DND-41 (cell line): Measurements from ENCODE around the gene GPR37L1.
A peak's percentile ranks its signal among the peaks of the same experiment; 100 is the strongest.

Experiments used
- ATAC-seq: fragments of 200-7000 bp; cut with Tn5 transposase; 3 replicates; pipeline ENCODE4 v1.9.1; 2021; ENCODE audit warnings: low read depth; ENCODE audit not compliant: insufficient read depth
- DNase-seq: peaks from one replicate; pipeline ENCODE4 v3.0.0-alpha.2; 2020
- H2AFZ ChIP-seq: 2 replicates; pipeline ENCODE4 v1.6.0; 2012; ENCODE audit warnings: low read depth, low read length
- H3K27ac ChIP-seq: 2 replicates; pipeline ENCODE4 v1.5.1; 2012; ENCODE audit warnings: low read length, inconsistent platforms
- H3K27me3 ChIP-seq: fragments of 200-600 bp; sonication (generic); 2 replicates; pipeline ENCODE4 v1.6.0; 2012; ENCODE audit warnings: low read length, mild to moderate bottlenecking, inconsistent platforms; ENCODE audit not compliant: insufficient read depth, poor library complexity
- H3K36me3 ChIP-seq: 2 replicates; pipeline ENCODE4 v1.5.1; 2012; ENCODE audit warnings: low read length, inconsistent platforms; ENCODE audit not compliant: insufficient read depth
- H3K4me1 ChIP-seq: 2 replicates; pipeline ENCODE4 v1.5.1; 2012; ENCODE audit warnings: mild to moderate bottlenecking, low read length; ENCODE audit not compliant: insufficient read depth
- H3K4me2 ChIP-seq: 2 replicates; pipeline ENCODE4 v1.6.0; 2012; ENCODE audit warnings: mild to moderate bottlenecking, moderate library complexity, low read length, inconsistent platforms; ENCODE audit not compliant: insufficient read depth
- H3K4me3 ChIP-seq, 2 experiments: fragments of 200-600 bp in 1 of 2; shearing (Covaris generic) in 1 of 2; 2 replicates each; pipeline ENCODE4 v1.5.1; 2012 to 2016; ENCODE audit warnings: inconsistent platforms in 2 of 2, low read length in 2 of 2, mild to moderate bottlenecking in 2 of 2, low read depth in 1 of 2, moderate library complexity in 1 of 2
- H3K79me2 ChIP-seq: 2 replicates; pipeline ENCODE4 v1.6.0; 2012; ENCODE audit warnings: low read length, inconsistent platforms; ENCODE audit not compliant: insufficient read depth
- H3K9ac ChIP-seq: 2 replicates; pipeline ENCODE4 v1.6.0; 2012; ENCODE audit warnings: low read depth, mild to moderate bottlenecking, inconsistent platforms, low read length, moderate library complexity
- H3K9me3 ChIP-seq: 2 replicates; pipeline ENCODE4 v1.5.1; 2012; ENCODE audit warnings: low read length, moderate library complexity, mild to moderate bottlenecking, inconsistent platforms; ENCODE audit not compliant: insufficient read depth, severe bottlenecking
- H4K20me1 ChIP-seq: 2 replicates; pipeline ENCODE4 v1.6.0; 2012; ENCODE audit warnings: low read length; ENCODE audit not compliant: insufficient read depth
- EZH2 ChIP-seq: IDR thresholded peaks from 3 replicates; pipeline ENCODE4 v1.6.1; 2012; ENCODE audit warnings: borderline replicate concordance, low read depth, mild to moderate bottlenecking, moderate library complexity, low read length, inconsistent platforms; ENCODE audit not compliant: severe bottlenecking
- TF ChIP-seq, protein P1 (sequence below): IDR thresholded peaks from 2 replicates; pipeline ENCODE4 v1.5.1; 2012; ENCODE audit warnings: borderline replicate concordance, low read length, moderate library complexity, mild to moderate bottlenecking; ENCODE audit not compliant: poor library complexity, severe bottlenecking; ENCODE audit errors: extremely low read depth

GPR37L1 gene

DNA sequence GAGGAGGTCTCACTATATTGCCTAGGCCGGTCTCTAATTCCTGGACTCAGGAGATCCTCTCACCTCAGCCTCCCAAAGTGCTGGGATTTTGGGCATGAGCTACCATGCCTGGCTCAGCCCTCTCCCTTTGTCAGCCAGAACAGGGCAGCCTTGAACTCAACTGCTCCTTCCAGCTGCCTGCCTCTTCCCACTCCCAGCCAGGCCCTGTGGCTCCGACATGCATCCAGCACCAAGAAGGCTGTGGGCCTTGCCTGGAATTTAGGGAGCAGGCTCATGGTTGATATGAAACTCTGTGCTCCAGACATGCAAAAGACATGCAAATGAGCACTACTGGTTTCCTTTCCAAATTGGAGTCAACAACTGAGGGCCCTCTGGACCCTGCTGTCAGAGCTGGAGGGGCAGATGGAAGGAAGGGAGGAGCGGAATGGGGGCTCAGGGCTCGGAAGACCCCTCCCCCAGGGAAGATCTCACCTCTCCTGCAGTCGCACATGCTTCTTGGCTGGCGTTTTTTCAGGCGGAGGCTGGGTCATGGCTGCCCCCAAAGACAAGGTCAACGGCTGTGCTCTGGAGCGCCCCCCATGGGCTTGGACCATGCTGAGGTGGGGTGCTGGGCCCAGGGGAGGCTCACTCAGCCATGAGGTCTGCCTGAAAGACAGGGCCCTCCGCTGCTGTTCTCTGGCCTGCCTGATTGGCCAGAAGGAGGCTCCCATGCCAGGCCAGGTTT lies 36.3 kb downstream of the GPR37L1 start:
- Histone ChIP-seq H3K27ac (peak overlapping the region; percentile 98), H4K20me1 (no peaks in the 10 kb centered on the region), H3K4me2 (peak overlapping the region; percentile 68), H3K9ac (peak overlapping the region; percentile 75), H3K27me3 (no peaks in the 10 kb centered on the region), H3K4me1 (peaks cover 65% of the 10 kb centered on the region), H2AFZ (peak overlapping the region; percentile 75), H3K36me3 (peaks cover 42% of the 10 kb centered on the region), H3K4me3 (peak overlapping the region; percentile 11 to 60; a peak in 3 of 4 replicates), H3K79me2 (peaks cover 28% of the 10 kb centered on the region), H3K9me3 (no peaks in the 10 kb centered on the region)
- no peak for TF ChIP-seq EZH2
- TF ChIP-seq, protein P1, sequence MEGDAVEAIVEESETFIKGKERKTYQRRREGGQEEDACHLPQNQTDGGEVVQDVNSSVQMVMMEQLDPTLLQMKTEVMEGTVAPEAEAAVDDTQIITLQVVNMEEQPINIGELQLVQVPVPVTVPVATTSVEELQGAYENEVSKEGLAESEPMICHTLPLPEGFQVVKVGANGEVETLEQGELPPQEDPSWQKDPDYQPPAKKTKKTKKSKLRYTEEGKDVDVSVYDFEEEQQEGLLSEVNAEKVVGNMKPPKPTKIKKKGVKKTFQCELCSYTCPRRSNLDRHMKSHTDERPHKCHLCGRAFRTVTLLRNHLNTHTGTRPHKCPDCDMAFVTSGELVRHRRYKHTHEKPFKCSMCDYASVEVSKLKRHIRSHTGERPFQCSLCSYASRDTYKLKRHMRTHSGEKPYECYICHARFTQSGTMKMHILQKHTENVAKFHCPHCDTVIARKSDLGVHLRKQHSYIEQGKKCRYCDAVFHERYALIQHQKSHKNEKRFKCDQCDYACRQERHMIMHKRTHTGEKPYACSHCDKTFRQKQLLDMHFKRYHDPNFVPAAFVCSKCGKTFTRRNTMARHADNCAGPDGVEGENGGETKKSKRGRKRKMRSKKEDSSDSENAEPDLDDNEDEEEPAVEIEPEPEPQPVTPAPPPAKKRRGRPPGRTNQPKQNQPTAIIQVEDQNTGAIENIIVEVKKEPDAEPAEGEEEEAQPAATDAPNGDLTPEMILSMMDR = peak; percentile 39
- 0 out of 3 replicates have a peak, but pooled peaks have one; percentile 2 for ATAC-seq
- DNase-seq = peak; percentile 62

DNA sequence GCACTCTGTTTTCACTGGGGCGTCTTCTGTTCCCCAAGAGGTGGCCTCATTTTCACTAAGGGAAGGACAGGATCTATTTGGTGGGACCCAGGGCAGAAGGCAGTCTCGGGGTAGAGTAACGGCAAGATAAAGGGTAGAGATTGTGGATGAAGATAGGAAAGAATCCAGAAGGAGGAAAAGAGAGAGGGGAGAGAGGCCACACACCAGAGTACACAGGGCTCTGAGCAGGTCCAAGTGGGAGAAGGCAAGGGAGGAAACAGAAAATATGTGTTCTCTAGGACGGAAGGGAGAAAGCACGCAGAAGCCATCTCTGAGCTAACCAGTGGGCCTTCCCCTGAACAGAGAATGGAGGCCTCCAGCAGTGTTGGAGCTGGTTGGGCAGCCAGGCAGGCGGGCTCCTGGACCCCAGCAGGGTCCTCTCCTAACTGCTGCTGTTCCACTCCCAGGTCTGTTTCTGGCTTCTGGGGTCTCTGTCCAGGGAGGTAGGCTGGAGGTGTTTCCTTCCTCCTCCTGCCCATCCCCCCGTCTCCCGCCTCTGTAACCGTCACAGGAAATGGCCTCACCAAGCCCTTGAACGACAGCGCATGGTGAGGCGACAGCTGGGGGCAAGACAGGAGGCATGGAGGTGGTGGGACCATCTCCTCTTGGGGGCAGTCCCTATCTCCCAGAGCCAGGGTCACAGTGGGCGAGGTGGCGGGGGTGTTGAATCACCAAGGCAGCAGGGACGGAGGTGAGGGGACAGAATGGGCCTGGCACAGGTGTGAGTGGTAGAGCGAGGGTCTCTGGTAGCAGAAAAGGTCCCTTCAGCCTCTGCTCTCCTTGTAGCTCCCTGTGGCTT lies 37.0 kb downstream of the GPR37L1 start:
- peak overlapping the region; percentile 11 to 60; a peak in 3 of 4 replicates for H3K4me3 ChIP-seq
- no peaks in the 10 kb centered on the region for H4K20me1 ChIP-seq
- peak overlapping the region; percentile 75 for H3K9ac ChIP-seq
- no peaks in the 10 kb centered on the region for H3K9me3 ChIP-seq
- peaks cover 28% of the 10 kb centered on the region for H3K79me2 ChIP-seq
- H3K27ac ChIP-seq = peak overlapping the region; percentile 98
- TF ChIP-seq EZH2 = no peak
- TF ChIP-seq, protein P1 = no peak
- DNase-seq (peak; percentile 87), ATAC-seq (peak; percentile 42)
- peak overlapping the region; percentile 75 for H2AFZ ChIP-seq
- H3K27me3 ChIP-seq = no peaks in the 10 kb centered on the region
- H3K4me1 ChIP-seq = peaks cover 73% of the 10 kb centered on the region
- peak overlapping the region; percentile 68 for H3K4me2 ChIP-seq
- H3K36me3 ChIP-seq = peaks cover 34% of the 10 kb centered on the region

DNA sequence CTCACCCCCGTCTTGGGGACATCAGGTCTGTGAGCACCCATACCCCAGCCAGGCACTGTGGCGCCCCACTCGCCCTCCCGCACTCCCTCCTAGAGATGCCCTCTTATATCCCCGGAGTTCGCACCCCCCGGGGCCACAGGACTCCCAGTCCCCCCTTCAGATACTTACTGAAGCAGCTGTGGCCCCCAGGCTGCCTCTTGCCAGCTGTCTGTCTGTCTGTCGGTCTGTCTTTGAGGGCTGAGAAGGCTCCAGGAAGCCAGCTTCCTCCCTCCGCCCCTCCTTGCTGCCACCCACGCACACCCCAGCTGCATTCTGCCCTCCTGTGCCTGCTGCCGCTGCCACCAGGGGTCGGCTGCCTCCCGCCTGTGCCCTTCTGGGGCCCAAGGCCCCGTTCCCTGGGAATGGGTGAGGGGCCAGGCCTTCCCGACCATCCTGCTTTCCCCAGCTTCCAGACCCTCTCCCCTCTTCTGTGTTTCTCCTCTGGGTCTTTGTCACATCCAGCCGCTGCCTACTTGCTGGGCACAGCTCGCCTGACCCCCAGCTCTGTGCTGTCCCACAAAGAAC lies 37.7 kb downstream of the GPR37L1 start, which contains the start of gene PTPN7:
PTPN7 (minus strand) TSS at position 226 of the 564 bp plus-strand sequence. CDS start 1,200 bp downstream, outside the sequence.
- peaks cover 28% of the 10 kb centered on the region for H3K79me2 ChIP-seq
- ATAC-seq (peak; percentile 74), DNase-seq (peak; percentile 95)
- H3K9ac ChIP-seq = peak within 1 kb of the TSS; percentile 75
- H3K27me3 ChIP-seq = no peaks in the 10 kb centered on the region
- H3K4me1 ChIP-seq = peaks cover 80% of the 10 kb centered on the region
- no peaks in the 10 kb centered on the region for H4K20me1 ChIP-seq
- H3K9me3 ChIP-seq = no peaks in the 10 kb centered on the region
- H3K4me2 ChIP-seq = peak within 1 kb of the TSS; percentile 68
- H3K4me3 ChIP-seq = peak within 1 kb of the TSS; percentile 11 to 60; a peak in 3 of 4 replicates
- H3K27ac ChIP-seq = peak within 1 kb of the TSS; percentile 98
- TF ChIP-seq, protein P1 = peak; percentile 92
- no peak for TF ChIP-seq EZH2
- peak within 1 kb of the TSS; percentile 75 for H2AFZ ChIP-seq
- H3K36me3 ChIP-seq = peaks cover 27% of the 10 kb centered on the region
